Brain microvascular endothelial cell (primary cell): ENCODE data around the gene SH3PXD2B.

Experiments
- DNase-seq: peaks from one replicate; pipeline ENCODE4 v3.0.0-alpha.2; 2020
- H3K27ac ChIP-seq: fragments of 250-450 bp; sonication (Bioruptor Pico); 2 replicates; pipeline ENCODE4 v1.5.1; 2020; ENCODE audit warnings: mild to moderate bottlenecking, moderate library complexity
- H3K27me3 ChIP-seq: fragments of 250-450 bp; sonication (Bioruptor Pico); replicated peaks from 2 replicates; pipeline ENCODE4 v1.5.1; 2020; ENCODE audit warnings: mild to moderate bottlenecking
- H3K36me3 ChIP-seq: fragments of 250-450 bp; sonication (Bioruptor Pico); replicated peaks from 2 replicates; pipeline ENCODE4 v1.5.1; 2020; ENCODE audit warnings: mild to moderate bottlenecking
- H3K4me3 ChIP-seq: 2 replicates; pipeline ENCODE4 v1.5.1; 2011; ENCODE audit warnings: low read depth, mild to moderate bottlenecking, control low read depth, low read length, moderate library complexity
- CTCF ChIP-seq: IDR thresholded peaks from 2 replicates; pipeline ENCODE4 v1.5.1; 2011; ENCODE audit warnings: low read depth, mild to moderate bottlenecking, moderate library complexity, low read length, control low read depth, inconsistent platforms; ENCODE audit errors: missing control alignments
- in situ Hi-C: cut with HindIII; loops from 2 replicates; pipeline ENCODE4 v1.10.0; 2017; ENCODE audit warnings: low sequenced_read_pairs, low pct_ligation_motif_present

Gene SH3PXD2B

GRCh38 chr5:172415362-172416275 lies 38.7 kb downstream of the SH3PXD2B start:
- no peak for DNase-seq
- no peak overlapping the region for H3K27ac ChIP-seq
- TF ChIP-seq CTCF: no peak
- H3K4me3 ChIP-seq: no peak overlapping the region
- in situ Hi-C loops: no loop called here
- H3K27me3 ChIP-seq: no peaks in the 10 kb centered on the region
- H3K36me3 ChIP-seq: peaks cover 19% of the 10 kb centered on the region

- peaks cover 11% of the 10 kb centered on the region for H3K36me3 ChIP-seq
- DNase-seq: no peak
- in situ Hi-C loops: no loop called here
- no peaks in the 10 kb centered on the region for H3K27me3 ChIP-seq
- H3K4me3 ChIP-seq: no peak overlapping the region
- H3K27ac ChIP-seq: no peak overlapping the region
- no peak for TF ChIP-seq CTCF
Observed at GRCh38 chr5:172414531-172415361, 39.6 kb downstream of the SH3PXD2B start.

GRCh38 chr5:172413601-172414171 lies 40.6 kb downstream of the SH3PXD2B start:
- in situ Hi-C loops: no loop called here
- Histone ChIP-seq H3K27ac (no peak overlapping the region), H3K4me3 (no peak overlapping the region), H3K36me3 (peaks cover 3% of the 10 kb centered on the region), H3K27me3 (no peaks in the 10 kb centered on the region)
- no peak for TF ChIP-seq CTCF
- no peak for DNase-seq

GRCh38 chr5:172412724-172413286 lies 41.5 kb downstream of the SH3PXD2B start:
- peak; percentile 87 for DNase-seq
- no peaks in the 10 kb centered on the region for H3K27me3 ChIP-seq
- in situ Hi-C loops: no loop called here
- no peak overlapping the region for H3K4me3 ChIP-seq
- no peak for TF ChIP-seq CTCF
- peaks cover 3% of the 10 kb centered on the region for H3K36me3 ChIP-seq
- H3K27ac ChIP-seq: peak overlapping the region; percentile 72

GRCh38 chr5:172411484-172412072 lies 42.7 kb downstream of the SH3PXD2B start:
- Histone ChIP-seq H3K36me3 (peaks cover 3% of the 10 kb centered on the region), H3K27ac (no peak overlapping the region), H3K27me3 (no peaks in the 10 kb centered on the region), H3K4me3 (no peak overlapping the region)
- in situ Hi-C loops: no loop called here
- DNase-seq: no peak
- TF ChIP-seq CTCF: no peak
